ENCODE data around the gene PPP1R18.

- TF ChIP-seq CTCF (IDR thresholded peaks at IDR 0.05) (no peak), POLR2A (IDR thresholded peaks at IDR 0.05) (no peak)
These were observed 45.4 kb downstream of the PPP1R18 start for GRCh38 chr6:30641048-30641447.

Measured in thyroid gland (tissue), 4 donors.